SHP77 (cell line): ENCODE results near the gene MYH10.
A peak's percentile ranks its signal among the peaks of the same experiment; 100 is the strongest.

Source experiments
- DNase-seq, 2 experiments: peaks; one replicate each; lab custom pipeline; 2025; lab: John Stamatoyannopoulos, UW

The MYH10 gene

GRCh38 chr17:8649157-8650118, 18.9 kb upstream of the MYH10 start:
- no peak for DNase-seq

- DNase-seq = no peak
These were observed 17.4 kb upstream of the MYH10 start for GRCh38 chr17:8647956-8648355.

GRCh38 chr17:8647202-8647601, 16.7 kb upstream of the MYH10 start:
- no peak for DNase-seq

- DNase-seq = no peak
These were observed 14.0 kb upstream of the MYH10 start for GRCh38 chr17:8644507-8644902.

- no peak for DNase-seq
These were observed 13.5 kb upstream of the MYH10 start for GRCh38 chr17:8643855-8644506.

GRCh38 chr17:8639709-8640108, 9.2 kb upstream of the MYH10 start:
- no peak for DNase-seq

GRCh38 chr17:8632061-8632460, 1.5 kb upstream of the MYH10 start:
- DNase-seq = peak; percentile 21 to 32

- DNase-seq = no peak
These were observed 991 bp upstream of the MYH10 start for GRCh38 chr17:8631554-8631877.

- DNase-seq = peak; percentile 100
These were observed 453 bp upstream of the MYH10 start for GRCh38 chr17:8630802-8631553.

GRCh38 chr17:8629371-8630226, 926 bp downstream of the MYH10 start:
- peak; percentile 17 to 43 for DNase-seq

- peak; percentile 3 to 5 for DNase-seq
These were observed 1.8 kb downstream of the MYH10 start for GRCh38 chr17:8628609-8629169.

GRCh38 chr17:8628172-8628571, 2.4 kb downstream of the MYH10 start:
- DNase-seq = no peak

GRCh38 chr17:8623591-8623990, 6.9 kb downstream of the MYH10 start:
- DNase-seq = no peak

- no peak for DNase-seq
These were observed 8.3 kb downstream of the MYH10 start for GRCh38 chr17:8622191-8622590.

- DNase-seq = no peak
These were observed 8.9 kb downstream of the MYH10 start for GRCh38 chr17:8621585-8621984.

GRCh38 chr17:8619294-8619693, 11.2 kb downstream of the MYH10 start:
- DNase-seq = no peak

- no peak for DNase-seq
These were observed 11.7 kb downstream of the MYH10 start for GRCh38 chr17:8618825-8619224.

- DNase-seq = no peak
These were observed 15.5 kb downstream of the MYH10 start for GRCh38 chr17:8614988-8615387.

GRCh38 chr17:8611619-8612298, 18.8 kb downstream of the MYH10 start:
- no peak for DNase-seq

- DNase-seq = no peak
These were observed 19.4 kb downstream of the MYH10 start for GRCh38 chr17:8611137-8611536.

- no peak for DNase-seq
These were observed 20.0 kb downstream of the MYH10 start for GRCh38 chr17:8610558-8610957.
